MM.1S (cell line): ENCODE measurements around the gene SEPTIN14.

ENCODE experiments used
- EZH2 ChIP-seq: fragments of 300-600 bp; sonication (generic); optimal IDR thresholded peaks from 2 replicates; pipeline ENCODE3; 2017; ENCODE audit warnings: low read depth, mild to moderate bottlenecking, antibody characterized with exemption, low read length, mixed read lengths
- EZH2phosphoT487 ChIP-seq: fragments of 300-600 bp; sonication (generic); IDR thresholded peaks from 2 replicates; pipeline ENCODE4 v1.6.1; 2018; ENCODE audit warnings: antibody characterized with exemption, low read length
- TF ChIP-seq, protein P1 (sequence below): fragments of 300-600 bp; sonication (generic); IDR thresholded peaks from 2 replicates; pipeline ENCODE4 v1.5.1; 2016; ENCODE audit warnings: antibody characterized with exemption, low read length, mixed read lengths

DNA sequence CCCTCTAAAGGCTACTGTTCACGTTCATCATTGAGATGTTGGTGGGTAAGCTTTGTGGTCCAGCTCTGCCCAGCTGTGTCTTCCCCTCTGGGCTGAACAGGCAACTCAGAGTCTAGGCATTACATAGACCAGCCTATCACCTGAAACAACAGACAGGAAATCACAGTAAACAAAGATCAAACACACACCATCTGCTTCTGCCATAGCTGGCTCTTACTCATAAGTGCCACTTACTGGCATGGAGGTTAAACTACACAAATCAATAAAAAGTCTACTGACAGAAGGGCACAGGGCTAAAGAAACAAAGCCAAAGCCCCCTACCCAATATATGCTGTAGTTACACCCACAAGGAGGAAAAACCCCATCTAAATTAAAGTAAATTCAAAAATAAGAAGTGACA lies 35.0 kb downstream of the SEPTIN14 start:
- TF ChIP-seq, protein P1, sequence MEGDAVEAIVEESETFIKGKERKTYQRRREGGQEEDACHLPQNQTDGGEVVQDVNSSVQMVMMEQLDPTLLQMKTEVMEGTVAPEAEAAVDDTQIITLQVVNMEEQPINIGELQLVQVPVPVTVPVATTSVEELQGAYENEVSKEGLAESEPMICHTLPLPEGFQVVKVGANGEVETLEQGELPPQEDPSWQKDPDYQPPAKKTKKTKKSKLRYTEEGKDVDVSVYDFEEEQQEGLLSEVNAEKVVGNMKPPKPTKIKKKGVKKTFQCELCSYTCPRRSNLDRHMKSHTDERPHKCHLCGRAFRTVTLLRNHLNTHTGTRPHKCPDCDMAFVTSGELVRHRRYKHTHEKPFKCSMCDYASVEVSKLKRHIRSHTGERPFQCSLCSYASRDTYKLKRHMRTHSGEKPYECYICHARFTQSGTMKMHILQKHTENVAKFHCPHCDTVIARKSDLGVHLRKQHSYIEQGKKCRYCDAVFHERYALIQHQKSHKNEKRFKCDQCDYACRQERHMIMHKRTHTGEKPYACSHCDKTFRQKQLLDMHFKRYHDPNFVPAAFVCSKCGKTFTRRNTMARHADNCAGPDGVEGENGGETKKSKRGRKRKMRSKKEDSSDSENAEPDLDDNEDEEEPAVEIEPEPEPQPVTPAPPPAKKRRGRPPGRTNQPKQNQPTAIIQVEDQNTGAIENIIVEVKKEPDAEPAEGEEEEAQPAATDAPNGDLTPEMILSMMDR = no peak
- TF ChIP-seq EZH2 (no peak), EZH2phosphoT487 (no peak)
